GM19023 (cell line): Measurements from ENCODE around the gene TINAGL1.
A peak's percentile ranks its signal among the peaks of the same experiment; 100 is the strongest.
"Not testable (repeated sequence)": the region's sequence is repeated elsewhere in the genome, so short reads cannot be mapped to it uniquely, and the experiment has no call there.

ENCODE experiments used
- ATAC-seq: cut with Tn5 transposase; IDR thresholded peaks from one replicate; pipeline ENCODE4 v1.9.1; 2021; ENCODE audit warnings: mild to moderate bottlenecking, moderate library complexity; ENCODE audit not compliant: unreplicated experiment

TINAGL1 gene

DNA sequence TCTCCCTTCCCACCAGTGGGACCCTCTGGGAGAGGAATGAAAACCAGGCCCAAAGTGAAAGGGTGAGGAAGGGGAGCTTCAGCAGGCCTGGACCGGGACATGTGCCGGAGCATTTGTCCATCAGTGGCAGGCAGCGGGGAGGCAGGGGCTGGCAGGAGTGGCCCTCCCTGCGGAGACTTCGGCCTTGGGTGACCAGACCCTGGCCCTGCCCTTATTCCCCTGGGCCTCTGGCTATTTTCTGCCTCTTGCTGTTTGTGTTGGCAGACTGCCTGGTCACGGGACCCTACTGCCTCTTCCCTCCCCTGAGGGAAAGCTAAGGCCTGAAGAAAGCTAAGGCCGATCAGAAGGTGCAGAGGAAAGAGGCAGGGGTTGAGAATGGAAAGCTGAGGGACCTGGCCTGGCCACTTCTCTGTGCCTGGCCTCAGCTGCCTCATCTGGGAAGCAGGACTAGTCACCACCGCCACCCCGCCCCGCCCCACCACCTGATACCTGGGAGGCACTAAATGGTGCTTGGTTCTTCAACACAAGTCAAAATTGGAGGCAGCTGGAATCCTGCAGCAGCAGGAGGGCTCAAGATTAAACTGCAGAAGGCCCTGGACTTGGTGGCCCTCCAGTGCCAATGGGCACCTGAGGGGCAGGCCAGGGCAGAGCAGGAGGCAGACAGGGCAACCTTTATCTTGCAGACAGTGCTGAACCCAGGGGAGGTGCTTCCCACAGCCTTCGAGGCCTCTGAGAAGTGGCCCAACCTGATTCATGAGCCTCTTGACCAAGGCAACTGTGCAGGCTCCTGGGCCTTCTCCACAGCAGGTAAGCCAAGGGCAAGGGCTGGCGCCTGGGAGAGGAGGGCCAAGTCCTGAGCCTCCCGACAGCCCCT, 7.9 kb downstream of the TINAGL1 start:
- ATAC-seq: no peak

DNA sequence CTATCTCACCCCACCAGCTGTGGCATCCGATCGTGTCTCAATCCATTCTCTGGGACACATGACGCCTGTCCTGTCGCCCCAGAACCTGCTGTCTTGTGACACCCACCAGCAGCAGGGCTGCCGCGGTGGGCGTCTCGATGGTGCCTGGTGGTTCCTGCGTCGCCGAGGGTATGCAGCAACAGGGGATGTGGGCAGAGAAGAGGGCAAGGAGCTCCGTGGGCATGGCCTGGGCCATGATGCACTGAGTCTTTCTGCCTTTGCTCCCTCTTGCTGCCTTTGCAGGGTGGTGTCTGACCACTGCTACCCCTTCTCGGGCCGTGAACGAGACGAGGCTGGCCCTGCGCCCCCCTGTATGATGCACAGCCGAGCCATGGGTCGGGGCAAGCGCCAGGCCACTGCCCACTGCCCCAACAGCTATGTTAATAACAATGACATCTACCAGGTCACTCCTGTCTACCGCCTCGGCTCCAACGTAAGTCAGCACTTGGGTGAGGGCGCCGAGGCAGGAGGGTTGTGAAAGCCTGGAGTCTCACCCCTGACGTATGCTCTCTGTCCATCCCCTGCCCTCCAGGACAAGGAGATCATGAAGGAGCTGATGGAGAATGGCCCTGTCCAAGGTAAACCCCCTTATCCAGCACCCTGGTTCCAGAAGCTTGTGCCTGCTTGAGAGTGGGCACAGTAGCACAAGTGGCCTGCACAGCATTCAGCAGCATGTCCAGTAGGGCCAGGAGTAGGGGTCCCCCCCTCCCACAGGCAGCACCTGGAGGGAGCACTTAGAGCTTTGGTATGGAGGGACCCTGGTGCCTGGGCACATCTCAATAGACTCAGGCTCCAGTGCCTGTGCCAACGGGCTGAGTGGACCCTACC, 8.8 kb downstream of the TINAGL1 start:
- no peak for ATAC-seq

- no peak for ATAC-seq
These were observed 9.5 kb downstream of the TINAGL1 start for GRCh38 chr1:31585736-31586365.

GRCh38 chr1:31586376-31587327, 10.3 kb downstream of the TINAGL1 start:
- ATAC-seq: no peak

GRCh38 chr1:31587328-31587699, 11.0 kb downstream of the TINAGL1 start:
- not testable (repeated sequence) for ATAC-seq

DNA sequence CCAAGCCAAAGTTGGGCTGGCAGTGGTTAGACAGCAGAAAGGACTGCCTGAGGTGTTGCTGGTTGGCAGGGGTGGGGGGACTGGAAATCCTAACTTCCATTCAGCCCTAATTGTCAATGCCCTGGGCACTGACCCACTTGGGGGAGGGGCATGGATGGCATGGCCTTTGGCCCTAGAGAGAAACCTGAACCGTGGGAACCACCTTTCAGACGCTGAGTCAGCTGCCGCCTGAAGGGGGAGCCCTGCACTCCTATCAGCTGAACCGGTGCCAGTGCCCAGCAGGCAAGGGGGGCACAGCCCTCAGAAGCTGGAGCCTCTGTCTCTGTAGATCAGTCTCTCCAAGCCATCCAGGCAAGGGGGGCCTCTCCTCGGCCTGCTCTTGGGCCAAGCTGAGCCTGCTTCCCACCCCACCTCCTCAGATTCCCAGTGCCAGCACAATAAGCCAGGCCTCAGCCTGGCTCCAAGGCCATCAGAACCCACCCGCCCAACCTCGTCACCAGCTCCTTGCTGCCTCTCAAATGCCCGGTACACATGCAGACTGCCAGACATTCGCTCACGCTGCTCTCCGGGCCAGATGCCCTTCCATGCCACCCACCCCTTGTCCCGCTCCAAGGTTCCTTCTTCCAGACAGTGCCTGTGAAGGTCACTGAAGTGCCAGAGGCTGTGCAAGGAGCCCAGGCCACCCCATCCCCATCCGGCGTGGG, 11.6 kb downstream of the TINAGL1 start:
- ATAC-seq: no peak

DNA sequence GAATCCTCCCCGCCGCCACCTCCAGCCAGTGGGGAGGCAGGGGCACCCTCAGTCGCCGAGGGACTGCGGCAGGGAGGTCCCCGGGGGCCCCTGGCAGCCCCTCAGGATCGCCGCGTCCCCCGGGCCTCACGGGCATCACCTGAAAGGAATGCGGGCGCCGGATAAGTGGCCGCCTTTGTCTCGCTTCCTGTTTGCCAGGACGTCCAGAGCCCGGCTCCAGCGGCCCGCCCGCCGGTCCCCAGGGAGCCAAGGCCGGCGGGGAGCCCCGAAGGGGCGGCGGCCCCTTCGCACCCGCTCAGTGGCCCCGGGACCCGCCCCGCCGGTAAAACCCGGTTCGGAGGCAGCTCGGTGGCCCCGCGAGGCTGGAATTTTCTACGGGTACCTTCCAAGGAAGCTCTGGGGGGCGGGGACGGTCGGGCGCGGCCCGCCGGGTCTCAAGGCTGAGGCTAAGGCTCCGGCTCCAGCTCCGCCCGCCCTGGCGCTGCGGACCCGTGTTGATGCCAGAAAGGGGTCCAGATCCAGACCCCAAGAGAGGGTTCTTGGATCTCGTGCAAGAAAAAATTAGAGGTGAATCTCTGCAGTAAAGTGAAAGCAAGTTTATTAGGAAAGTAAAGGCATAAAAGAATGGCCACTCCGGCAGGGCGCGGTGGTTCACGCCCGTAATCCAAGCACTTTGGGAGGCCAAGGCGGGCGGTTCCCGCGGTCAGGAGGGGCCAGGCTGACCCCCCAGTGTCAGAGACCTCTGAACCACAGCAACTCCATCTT, 12.6 kb downstream of the TINAGL1 start:
- no peak for ATAC-seq

GRCh38 chr1:31591425-31592093, 15.2 kb downstream of the TINAGL1 start:
- no peak for ATAC-seq

GRCh38 chr1:31592132-31592531, 15.8 kb downstream of the TINAGL1 start:
- no peak for ATAC-seq

- no peak for ATAC-seq
These were observed 16.9 kb downstream of the TINAGL1 start for GRCh38 chr1:31593136-31593665.

DNA sequence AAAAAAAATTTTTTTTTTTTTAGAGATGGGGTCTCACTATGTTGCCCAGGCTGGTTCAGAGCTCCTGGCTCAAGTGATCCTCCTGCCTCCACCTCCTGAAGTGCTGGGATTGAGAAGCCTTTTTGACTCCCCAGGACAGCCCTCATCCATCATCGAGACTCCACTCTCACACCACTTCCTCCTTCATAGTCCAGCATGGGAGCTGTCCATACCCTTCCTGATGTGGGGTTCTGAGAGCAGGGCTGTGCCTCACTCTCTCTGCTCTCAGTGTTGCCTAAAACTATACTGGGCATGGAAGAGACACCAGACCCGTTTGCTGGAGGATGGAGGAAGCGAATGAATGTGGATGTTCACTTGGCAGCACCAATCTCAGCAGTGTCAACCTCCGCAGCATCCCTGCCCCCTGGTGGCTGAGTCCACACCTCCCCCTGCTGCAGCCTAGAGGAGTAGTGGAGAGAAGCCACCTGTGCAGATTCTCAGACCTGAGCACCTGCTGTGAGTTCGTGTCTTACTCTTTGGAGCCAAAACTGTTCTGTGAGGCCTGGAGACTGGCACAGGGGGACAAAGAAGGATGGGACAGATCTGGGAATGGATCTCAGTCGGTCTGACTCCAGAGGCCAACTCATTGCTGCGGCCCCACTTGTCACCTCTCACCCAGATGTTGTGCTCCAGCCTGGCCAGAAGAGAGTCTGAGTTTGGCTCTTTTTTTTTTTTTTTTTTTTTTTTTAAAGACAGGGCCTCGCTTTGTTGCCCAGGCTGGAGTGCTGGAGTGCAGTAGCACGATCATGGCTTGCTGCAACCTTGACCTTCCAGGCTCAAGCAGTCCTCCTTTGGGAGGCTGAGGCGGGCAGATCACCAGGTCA, 17.7 kb downstream of the TINAGL1 start:
- peak; percentile 54 for ATAC-seq

DNA sequence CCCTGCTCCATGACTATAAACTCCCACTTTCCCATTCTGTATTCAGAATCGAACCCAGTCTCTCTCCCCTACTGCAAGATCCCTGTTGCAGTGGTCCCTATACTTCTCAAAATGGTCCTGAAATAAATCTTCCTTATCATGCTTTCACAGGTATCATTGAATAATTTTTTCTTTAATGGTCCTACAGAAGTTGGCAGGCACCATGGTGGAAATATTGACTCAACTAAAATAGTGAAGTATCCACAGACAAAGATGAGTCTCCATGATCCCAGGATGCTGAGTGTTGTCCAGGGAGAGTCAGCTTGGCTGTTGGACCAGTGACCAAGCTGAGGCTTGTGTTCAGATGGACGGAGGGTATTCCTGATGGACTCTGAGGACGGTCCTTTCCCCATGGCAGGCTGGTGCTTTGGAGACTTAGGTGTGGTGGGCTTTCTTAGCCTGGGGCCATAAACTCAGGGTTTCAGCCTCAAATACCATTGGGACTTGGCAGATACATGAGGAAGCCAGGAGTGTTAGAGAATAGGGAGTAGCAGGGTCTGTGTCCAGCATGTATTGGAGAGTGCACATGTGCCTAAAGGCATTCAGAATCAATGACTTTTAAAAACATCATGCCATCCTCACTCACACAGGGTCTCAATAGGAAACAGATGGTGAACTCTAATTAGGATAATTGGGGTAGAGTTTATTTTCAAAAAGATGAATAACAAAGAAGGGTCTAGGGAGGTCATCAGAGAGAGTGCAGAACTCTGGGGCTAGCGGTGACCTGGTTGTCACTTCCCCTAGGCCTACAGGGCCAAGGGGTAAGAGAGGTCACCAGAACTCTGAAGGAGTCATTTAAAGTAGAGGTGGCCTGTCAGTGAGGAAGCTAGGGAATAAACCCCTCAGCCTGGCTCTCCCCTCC, 19.8 kb downstream of the TINAGL1 start:
- no peak for ATAC-seq

GRCh38 chr1:31596737-31597097, 20.4 kb downstream of the TINAGL1 start:
- ATAC-seq: no peak

GRCh38 chr1:31598980-31599379, 22.7 kb downstream of the TINAGL1 start:
- no peak for ATAC-seq

- ATAC-seq: no peak
These were observed 24.3 kb downstream of the TINAGL1 start for GRCh38 chr1:31600641-31601040.

GRCh38 chr1:31602081-31602480, 25.8 kb downstream of the TINAGL1 start:
- no peak for ATAC-seq
